ENCODE results near the gene LCN1. TPM values are rescaled to one million over a fixed set of nuclear protein-coding genes. Genes with fewer than 3 reads are reported as not detected.
"Not testable (repeated sequence)": the region's sequence is repeated elsewhere in the genome, so short reads cannot be mapped to it uniquely, and the experiment has no call there.

Gene LCN1
- total RNA-seq, 4 donors from 2014 or later: not detected

DNA sequence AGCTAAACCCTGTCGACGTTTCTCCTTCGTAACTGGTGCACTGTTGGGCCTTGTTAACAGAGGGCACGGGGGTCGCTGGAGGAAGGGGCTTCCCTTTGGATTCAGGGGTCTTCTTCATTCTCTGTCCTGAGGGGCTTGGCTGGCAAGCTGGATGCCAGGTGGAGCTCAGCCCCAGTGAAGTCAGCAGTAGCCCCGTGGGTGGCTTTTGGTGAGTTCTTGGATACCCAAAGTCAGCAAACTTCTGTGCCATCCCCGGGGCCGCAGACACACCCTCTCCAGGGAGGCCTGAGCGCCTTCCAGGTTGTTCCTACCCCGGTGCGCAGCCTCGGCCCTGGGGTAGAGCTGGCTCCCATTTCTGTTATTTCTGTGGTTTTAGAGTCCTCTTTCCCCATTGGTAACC, 12.4 kb downstream of the LCN1 start:
- TF ChIP-seq POLR2A (IDR thresholded peaks at IDR 0.05): no peak
- TF ChIP-seq, protein P1, sequence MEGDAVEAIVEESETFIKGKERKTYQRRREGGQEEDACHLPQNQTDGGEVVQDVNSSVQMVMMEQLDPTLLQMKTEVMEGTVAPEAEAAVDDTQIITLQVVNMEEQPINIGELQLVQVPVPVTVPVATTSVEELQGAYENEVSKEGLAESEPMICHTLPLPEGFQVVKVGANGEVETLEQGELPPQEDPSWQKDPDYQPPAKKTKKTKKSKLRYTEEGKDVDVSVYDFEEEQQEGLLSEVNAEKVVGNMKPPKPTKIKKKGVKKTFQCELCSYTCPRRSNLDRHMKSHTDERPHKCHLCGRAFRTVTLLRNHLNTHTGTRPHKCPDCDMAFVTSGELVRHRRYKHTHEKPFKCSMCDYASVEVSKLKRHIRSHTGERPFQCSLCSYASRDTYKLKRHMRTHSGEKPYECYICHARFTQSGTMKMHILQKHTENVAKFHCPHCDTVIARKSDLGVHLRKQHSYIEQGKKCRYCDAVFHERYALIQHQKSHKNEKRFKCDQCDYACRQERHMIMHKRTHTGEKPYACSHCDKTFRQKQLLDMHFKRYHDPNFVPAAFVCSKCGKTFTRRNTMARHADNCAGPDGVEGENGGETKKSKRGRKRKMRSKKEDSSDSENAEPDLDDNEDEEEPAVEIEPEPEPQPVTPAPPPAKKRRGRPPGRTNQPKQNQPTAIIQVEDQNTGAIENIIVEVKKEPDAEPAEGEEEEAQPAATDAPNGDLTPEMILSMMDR (IDR thresholded peaks at IDR 0.05): no peak
- WGBS, 2 donors: 88 to 94% methylated on average over 12 of the region's 12 CpGs
- intact Hi-C loops (cut with DNase I): no loop called here
- Histone ChIP-seq H3K4me3 (replicated peaks in 1 of 3) (no peak overlapping the region), H3K27ac (no peak overlapping the region), H3K9me3 (no peaks in the 10 kb centered on the region), H3K36me3 (no peaks in the 10 kb centered on the region), H3K27me3 (no peaks in the 10 kb centered on the region), H3K4me1 (no peaks in the 10 kb centered on the region)
- DNase-seq: no peak

DNA sequence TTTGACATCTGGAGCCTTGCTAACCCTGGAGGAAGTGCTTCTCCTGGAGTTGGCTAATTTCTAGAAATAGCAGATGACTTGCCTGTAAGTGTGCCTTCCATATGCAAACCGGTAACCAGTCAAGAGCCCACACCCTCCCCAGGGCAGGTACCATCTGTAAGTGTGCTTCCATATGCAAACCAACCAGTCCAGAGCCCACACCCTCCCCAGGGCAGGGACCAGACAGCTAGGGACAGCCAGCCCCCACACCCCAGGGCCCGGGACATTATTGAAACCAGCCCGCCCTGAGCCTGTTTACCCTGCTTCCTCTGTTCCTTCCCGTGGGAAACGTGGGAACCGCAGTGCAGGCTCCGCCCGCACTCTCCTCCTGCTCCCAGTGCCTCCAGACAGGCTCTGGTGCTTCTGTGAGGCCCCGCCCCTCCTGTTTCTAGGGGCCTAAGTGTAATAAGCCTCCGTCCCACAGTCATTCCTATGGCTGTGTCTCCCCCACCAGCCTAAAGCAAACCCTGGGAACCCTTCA, 13.0 kb downstream of the LCN1 start:
- H3K36me3 ChIP-seq; H3K4me3 ChIP-seq (replicated peaks in 1 of 3); H3K9me3 ChIP-seq; H3K27ac ChIP-seq; H3K27me3 ChIP-seq; H3K4me1 ChIP-seq; intact Hi-C loops (cut with DNase I); DNase-seq: not testable (repeated sequence)
- WGBS, 2 donors: 35 to 76% methylated on average over 2 to 10 of the region's 10 CpGs

DNA sequence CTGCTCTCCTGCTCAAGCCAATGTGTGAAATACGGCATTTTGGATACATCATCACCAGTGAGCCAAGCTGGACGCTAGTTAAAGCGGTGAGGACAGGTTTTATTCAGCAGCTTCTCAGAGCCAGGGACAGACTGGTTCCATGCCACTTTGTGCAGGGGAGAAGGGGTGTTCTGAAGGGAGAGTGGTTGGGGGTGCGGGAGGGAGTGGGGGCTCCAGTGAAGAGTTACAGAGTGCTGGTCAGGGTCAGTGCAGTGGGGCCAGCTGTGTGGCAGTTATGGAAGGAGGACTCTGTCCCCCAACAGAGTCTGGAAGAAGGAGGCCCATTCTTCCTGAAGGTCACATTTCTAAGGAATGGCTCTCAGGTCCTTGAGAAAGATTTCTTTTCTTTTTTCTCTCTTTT, 13.6 kb downstream of the LCN1 start:
- H3K4me1 ChIP-seq; H3K9me3 ChIP-seq; DNase-seq; H3K36me3 ChIP-seq; H3K27me3 ChIP-seq; H3K4me3 ChIP-seq (replicated peaks in 1 of 3); intact Hi-C loops (cut with DNase I); H3K27ac ChIP-seq: not testable (repeated sequence)
- 73 to 80% methylated on average over 4 of the region's 4 CpGs for WGBS, 2 donors

DNA sequence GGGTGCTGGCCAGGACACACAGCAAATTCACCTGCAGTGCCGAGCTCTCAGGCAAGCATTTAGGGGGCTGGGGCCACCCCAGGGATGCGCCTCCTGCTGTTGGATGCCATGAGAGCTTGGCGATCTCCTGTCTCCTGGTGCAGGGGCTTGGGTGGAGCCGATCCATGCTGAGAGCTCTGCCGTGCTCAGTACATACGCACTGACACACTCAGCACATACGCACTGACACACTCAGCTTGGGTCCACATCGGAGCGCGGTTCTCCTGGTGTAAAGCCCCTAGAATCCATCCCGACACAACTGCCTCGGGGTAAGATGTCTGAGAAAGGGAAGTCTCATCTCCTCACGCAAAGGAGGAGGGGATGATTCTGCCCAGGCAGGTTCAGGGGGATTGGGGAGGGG, 14.4 kb downstream of the LCN1 start:
- H3K4me3 ChIP-seq (replicated peaks in 1 of 3); H3K27me3 ChIP-seq; DNase-seq; H3K4me1 ChIP-seq; H3K9me3 ChIP-seq; H3K36me3 ChIP-seq; intact Hi-C loops (cut with DNase I); H3K27ac ChIP-seq: not testable (repeated sequence)
- 85 to 89% methylated on average over 3 to 5 of the region's 13 CpGs for WGBS, 2 donors

DNA sequence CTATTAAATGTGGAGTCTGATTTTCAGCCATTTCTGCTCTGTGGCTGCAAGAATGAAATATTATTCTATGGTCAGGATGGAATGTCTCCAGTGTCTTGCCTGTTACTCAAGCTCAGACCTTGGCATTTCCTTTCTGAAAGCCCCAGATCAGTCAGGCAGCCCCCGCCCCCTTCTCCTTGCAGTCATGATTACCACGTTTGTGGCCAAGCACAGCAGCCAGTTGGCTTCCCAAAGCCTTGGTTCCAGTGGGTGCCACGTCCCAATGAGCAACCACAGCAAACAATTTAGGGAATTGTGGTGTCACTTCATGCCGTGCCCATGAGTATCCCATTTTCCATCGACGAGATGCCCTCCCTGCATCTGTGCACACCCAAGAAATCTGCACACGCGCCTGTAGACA, 15.0 kb downstream of the LCN1 start:
- H3K27me3 ChIP-seq: no peaks in the 10 kb centered on the region
- no peak overlapping the region for H3K4me3 ChIP-seq (replicated peaks in 1 of 3)
- intact Hi-C loops (cut with DNase I): no loop called here
- DNase-seq: no peak
- no peak overlapping the region for H3K27ac ChIP-seq
- no peaks in the 10 kb centered on the region for H3K4me1 ChIP-seq
- no peaks in the 10 kb centered on the region for H3K36me3 ChIP-seq
- H3K9me3 ChIP-seq: no peaks in the 10 kb centered on the region
- 74 to 85% methylated on average over 7 to 8 of the region's 8 CpGs for WGBS, 2 donors
- TF ChIP-seq POLR2A (IDR thresholded peaks at IDR 0.05): no peak
- TF ChIP-seq, protein P1 (IDR thresholded peaks at IDR 0.05): no peak

DNA sequence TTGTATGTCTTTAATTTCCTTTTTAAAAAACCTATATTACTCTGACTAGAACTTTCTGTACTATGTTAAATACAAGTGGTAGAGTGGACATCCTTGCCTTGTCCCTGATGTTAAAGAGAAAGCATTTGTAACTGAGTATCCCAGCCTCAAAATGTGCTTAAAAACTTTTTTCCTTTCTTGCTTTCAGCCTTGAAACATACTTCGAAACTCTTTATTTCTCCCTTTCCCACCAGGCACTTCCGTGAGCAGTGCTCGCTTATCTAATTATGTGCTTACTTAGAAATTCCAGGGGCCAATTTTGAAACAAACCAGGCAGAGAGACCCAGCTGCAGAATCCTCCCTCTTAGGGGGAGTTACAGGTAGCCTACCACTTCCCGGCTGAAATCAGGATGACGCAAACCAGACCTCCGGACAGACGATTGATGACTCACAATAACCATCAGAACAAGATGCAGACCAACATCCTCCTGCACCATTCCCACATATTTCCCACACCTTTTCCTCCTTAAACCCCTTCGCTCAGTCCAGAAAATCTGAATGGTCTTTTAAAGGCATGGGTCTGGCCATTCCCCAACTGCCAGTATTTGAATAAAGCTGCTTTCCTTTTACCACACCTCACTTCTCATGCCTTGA, 22.1 kb downstream of the LCN1 start:
- H3K36me3 ChIP-seq; H3K9me3 ChIP-seq; H3K4me3 ChIP-seq (replicated peaks in 1 of 3); intact Hi-C loops (cut with DNase I); DNase-seq; H3K4me1 ChIP-seq; H3K27me3 ChIP-seq; H3K27ac ChIP-seq: not testable (repeated sequence)
- WGBS, 2 donors: 55 to 58% methylated on average over 8 of the region's 8 CpGs

DNA sequence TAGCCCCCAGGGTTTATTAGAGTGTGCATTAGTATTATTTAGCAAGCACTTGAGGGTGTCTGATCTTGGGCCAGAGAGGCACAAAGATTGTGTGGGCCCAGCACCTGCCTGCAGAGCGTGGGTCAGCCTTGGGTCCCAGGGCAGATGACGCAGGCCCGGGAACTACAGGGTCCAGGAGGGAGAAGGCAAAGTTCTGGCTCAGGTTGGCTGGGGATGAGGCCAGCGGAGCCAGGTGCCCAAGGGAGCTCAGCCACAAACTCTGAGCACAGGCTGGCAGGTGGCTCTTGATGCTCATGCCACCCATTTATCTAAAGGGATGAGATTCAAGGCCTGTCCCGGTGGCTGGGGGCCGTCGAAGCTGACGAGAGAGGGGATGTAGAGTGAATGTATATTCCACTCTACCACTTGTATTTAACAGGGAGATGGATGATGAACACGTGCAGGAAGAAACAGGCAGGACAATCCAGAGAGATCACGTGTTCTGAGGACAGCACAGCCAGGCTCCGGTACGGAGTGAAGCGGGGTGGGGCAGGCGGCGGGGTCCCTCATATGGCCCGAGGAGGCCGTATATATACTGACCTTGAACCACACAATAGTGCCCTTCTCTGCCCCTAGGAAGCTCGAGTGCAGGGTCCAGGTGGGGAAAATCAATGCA, 23.9 kb downstream of the LCN1 start:
- no peaks in the 10 kb centered on the region for H3K4me1 ChIP-seq
- no peak for DNase-seq
- no peak overlapping the region for H3K4me3 ChIP-seq (replicated peaks in 1 of 3)
- TF ChIP-seq POLR2A (IDR thresholded peaks at IDR 0.05): no peak
- 81 to 84% methylated on average over 18 of the region's 18 CpGs for WGBS, 2 donors
- intact Hi-C loops (cut with DNase I): no loop called here
- no peak overlapping the region for H3K27ac ChIP-seq
- H3K36me3 ChIP-seq: no peaks in the 10 kb centered on the region
- H3K9me3 ChIP-seq: no peaks in the 10 kb centered on the region
- no peaks in the 10 kb centered on the region for H3K27me3 ChIP-seq

DNA sequence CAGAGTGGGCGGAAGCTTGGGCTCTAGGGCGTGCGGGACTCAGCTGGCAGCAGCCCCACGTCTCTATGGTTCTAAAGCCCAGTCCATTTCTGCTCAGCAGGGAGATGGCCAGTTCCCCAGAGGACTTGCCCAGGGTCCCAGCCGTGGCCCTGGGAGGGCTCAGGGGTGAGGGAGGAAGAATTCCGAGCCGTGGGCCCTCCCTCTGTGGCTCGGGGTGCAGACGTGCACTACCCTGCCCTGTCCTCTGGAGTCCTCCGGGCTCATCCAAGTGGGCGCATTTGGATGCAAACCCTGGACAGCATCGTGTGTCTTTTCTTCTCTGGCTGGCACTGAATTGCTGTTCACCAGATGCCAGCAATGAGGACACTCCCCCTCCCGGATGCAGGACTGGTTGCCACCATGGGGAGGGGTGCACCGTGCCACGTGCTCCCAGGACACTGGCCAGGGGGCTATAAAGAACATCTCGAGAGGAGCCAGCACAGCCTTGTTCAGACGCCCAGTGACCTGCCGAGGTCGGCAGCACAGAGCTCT, 24.5 kb downstream of the LCN1 start, which contains the start of gene OBP2A:
OBP2A (plus strand) TSS at position 481 of the 531 bp plus-strand sequence. CDS start 55 bp downstream, outside the sequence.
- intact Hi-C loops (cut with DNase I); H3K4me3 ChIP-seq (replicated peaks in 1 of 3): not testable (repeated sequence)
- 66 to 83% methylated on average over 4 to 7 of the region's 19 CpGs for WGBS, 2 donors

DNA sequence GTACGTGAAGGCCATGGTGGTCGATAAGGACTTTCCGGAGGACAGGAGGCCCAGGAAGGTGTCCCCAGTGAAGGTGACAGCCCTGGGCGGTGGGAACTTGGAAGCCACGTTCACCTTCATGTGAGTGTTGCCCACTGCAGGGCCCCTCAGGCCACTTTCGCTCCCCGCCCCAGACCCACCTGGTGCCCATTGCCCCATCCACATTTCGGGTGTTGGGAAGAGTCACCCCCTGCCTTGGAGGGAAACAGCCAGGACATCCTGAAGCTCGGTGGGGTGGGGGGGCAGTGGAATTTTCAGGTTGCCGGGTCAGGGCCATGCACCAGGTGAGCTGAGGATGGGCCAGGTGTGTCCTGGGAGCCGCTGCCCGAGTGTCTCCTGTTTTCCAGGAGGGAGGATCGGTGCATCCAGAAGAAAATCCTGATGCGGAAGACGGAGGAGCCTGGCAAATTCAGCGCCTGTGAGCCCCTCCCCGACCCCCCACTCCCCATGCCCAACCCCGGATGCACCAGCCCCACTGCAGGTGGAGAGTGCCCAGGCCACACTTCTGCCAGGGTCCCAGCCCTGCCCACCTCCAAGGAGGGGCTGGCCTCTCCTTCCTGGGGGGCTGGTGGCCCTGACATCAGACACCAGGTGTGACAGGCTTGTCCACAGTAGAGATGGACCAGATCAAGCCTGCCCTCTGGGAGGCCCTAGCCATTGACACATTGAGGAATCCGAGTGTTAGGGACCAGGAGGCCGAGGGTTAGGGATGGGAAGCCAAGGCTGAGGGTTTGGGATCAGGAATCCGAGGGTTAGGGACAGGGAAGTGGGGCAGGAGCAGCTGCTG, 25.8 kb downstream of the LCN1 start:
- H3K27me3 ChIP-seq; H3K27ac ChIP-seq; H3K36me3 ChIP-seq; intact Hi-C loops (cut with DNase I); H3K4me3 ChIP-seq (replicated peaks in 1 of 3); H3K9me3 ChIP-seq; H3K4me1 ChIP-seq; DNase-seq: not testable (repeated sequence)
- 86 to 89% methylated on average over 10 to 13 of the region's 21 CpGs for WGBS, 2 donors

More for the DNA sequence above, 24.5 kb downstream of the LCN1 start, which contains the start of gene OBP2A:
- DNase-seq, H3K4me1 ChIP-seq, H3K9me3 ChIP-seq, H3K27ac ChIP-seq, H3K27me3 ChIP-seq, H3K36me3 ChIP-seq: not testable (repeated sequence)

Measured in thyroid gland (tissue), 4 donors.